H1 (cell line): Measurements from ENCODE around the gene SLC35F6. TPM values are rescaled to one million over a fixed set of nuclear protein-coding genes. Genes with fewer than 3 reads are reported as not detected.

Experiments
- CTCF ChIA-PET: fragments of 300-600 bp; sonication (Branson Sonifier 250); formaldehyde crosslinking; loops from one replicate; lab custom pipeline; 2021; ENCODE audit not compliant: partially characterized antibody; lab: Charles Lee
- POLR2A ChIA-PET: fragments of 300-600 bp; sonication (Branson Sonifier 250); formaldehyde crosslinking; loops from one replicate; lab custom pipeline; 2021; ENCODE audit warnings: inconsistent platforms; ENCODE audit not compliant: partially characterized antibody; lab: Charles Lee
- DNase-seq, 2 experiments: peaks; one replicate each; pipeline versions ENCODE4 v3.0.0 to v3.0.0-alpha.2; 2010 to 2022; ENCODE audit warnings: low spot score in 2 of 2, low read depth in 1 of 2, mixed read lengths in 1 of 2
- FAIRE-seq: peaks from 2 replicates; lab custom pipeline; 2011; peaks lifted over from hg19 to GRCh38; lab: Jason Lieb, UNC
- H2AFZ ChIP-seq: 2 replicates; pipeline ENCODE4 v1.8.1; 2012; ENCODE audit warnings: low read length, inconsistent platforms
- H2AK5ac ChIP-seq: 2 replicates; pipeline ENCODE4 v1.6.1; 2013; ENCODE audit warnings: low read depth, low read length
- H2BK120ac ChIP-seq: replicated peaks from 2 replicates; pipeline ENCODE3; 2013; ENCODE audit warnings: low read depth, low read length, inconsistent platforms
- H2BK12ac ChIP-seq: 2 replicates; pipeline ENCODE4 v1.6.1; 2013; ENCODE audit warnings: low read depth, low read length
- H2BK15ac ChIP-seq: 2 replicates; pipeline ENCODE4 v1.6.1; 2013; ENCODE audit warnings: low read length
- H2BK20ac ChIP-seq: 2 replicates; pipeline ENCODE4 v1.6.1; 2013; ENCODE audit warnings: low read length
- H2BK5ac ChIP-seq: 2 replicates; pipeline ENCODE4 v1.6.1; 2013; ENCODE audit warnings: low read depth, low read length
- H3K14ac ChIP-seq: 2 replicates; pipeline ENCODE4 v1.6.1; 2013; ENCODE audit warnings: inconsistent platforms; ENCODE audit not compliant: insufficient read length
- H3K18ac ChIP-seq: 2 replicates; pipeline ENCODE4 v1.6.1; 2013; ENCODE audit warnings: low read length; ENCODE audit errors: extremely low read depth
- H3K23ac ChIP-seq: 2 replicates; pipeline ENCODE4 v1.6.1; 2013; ENCODE audit warnings: inconsistent platforms; ENCODE audit not compliant: insufficient read length
- H3K23me2 ChIP-seq: 2 replicates; pipeline ENCODE4 v1.6.1; 2013; ENCODE audit warnings: low read depth, low read length
- H3K27ac ChIP-seq: 2 replicates; pipeline ENCODE4 v1.6.1; 2011; ENCODE audit warnings: low read depth, low read length, inconsistent platforms
- H3K27me3 ChIP-seq, 4 experiments: replicated peaks in 1 of 4; 1 replicate in 1 of 4; 2 replicates in 3 of 4; pipeline versions ENCODE4 v1.6.1 to v1.8.1; 2011 to 2013; ENCODE audit warnings: low read length in 3 of 4, mild to moderate bottlenecking in 3 of 4, inconsistent platforms in 2 of 4, mixed read lengths in 2 of 4, moderate library complexity in 1 of 4; ENCODE audit not compliant: control insufficient read depth in 3 of 4, insufficient read depth in 3 of 4; ENCODE audit errors: extremely low read depth in 1 of 4
- H3K36me3 ChIP-seq, 4 experiments: 2 replicates each; pipeline versions ENCODE4 v1.6.1 to v1.8.1; 2011 to 2013; ENCODE audit warnings: mild to moderate bottlenecking in 4 of 4, low read length in 3 of 4, moderate library complexity in 2 of 4, control low read depth in 1 of 4, inconsistent platforms in 1 of 4; ENCODE audit not compliant: insufficient read depth in 4 of 4, control insufficient read depth in 2 of 4
- H3K4ac ChIP-seq: replicated peaks from 2 replicates; pipeline ENCODE3; 2013; ENCODE audit warnings: low read length, low read depth, mixed read lengths, inconsistent platforms; ENCODE audit not compliant: insufficient read length
- H3K4me1 ChIP-seq, 4 experiments: replicated peaks in 1 of 4; 1 replicate in 1 of 4; 2 replicates in 3 of 4; pipeline versions ENCODE4 v1.6.1 to v1.8.1; 2011 to 2013; ENCODE audit warnings: low read length in 3 of 4, inconsistent platforms in 2 of 4, mixed read lengths in 1 of 4; ENCODE audit not compliant: insufficient read depth in 4 of 4, control insufficient read depth in 3 of 4
- H3K4me2 ChIP-seq, 2 experiments: 2 replicates each; pipeline versions ENCODE4 v1.6.1 to v1.8.1; 2011 to 2013; ENCODE audit warnings: low read depth in 2 of 2, low read length in 2 of 2, control low read depth in 1 of 2, inconsistent platforms in 1 of 2, mild to moderate bottlenecking in 1 of 2; ENCODE audit not compliant: insufficient read depth in 1 of 2
- H3K4me3 ChIP-seq, 4 experiments: fragments of 200-600, 300-600 bp in 1 of 4; sonication (generic), shearing (Covaris generic), sonication (Bioruptor Twin) in 1 of 4; 2 replicates each; pipeline versions ENCODE4 v1.5.1 to v1.8.1; 2011 to 2016; ENCODE audit warnings: low read length in 4 of 4, low read depth in 3 of 4, control low read depth in 2 of 4, inconsistent platforms in 2 of 4, mild to moderate bottlenecking in 2 of 4, mixed read lengths in 1 of 4, moderate library complexity in 1 of 4; ENCODE audit not compliant: insufficient read depth in 2 of 4; ENCODE audit errors: extremely low read depth in 1 of 4
- H3K56ac ChIP-seq: replicated peaks from 2 replicates; pipeline ENCODE3; 2013; ENCODE audit warnings: low read depth, mild to moderate bottlenecking, mixed read lengths, low read length, inconsistent platforms; ENCODE audit not compliant: insufficient read length
- H3K79me1 ChIP-seq: 2 replicates; pipeline ENCODE4 v1.6.1; 2013; ENCODE audit warnings: low read depth, low read length, control low read depth
- H3K79me2 ChIP-seq, 2 experiments: 2 replicates each; pipeline versions ENCODE4 v1.6.1 to v1.8.1; 2012 to 2013; ENCODE audit warnings: low read length in 2 of 2, mild to moderate bottlenecking in 2 of 2, inconsistent platforms in 1 of 2; ENCODE audit not compliant: insufficient read depth in 2 of 2, control insufficient read depth in 1 of 2
- H3K9ac ChIP-seq, 4 experiments: replicated peaks in 1 of 4; 1 replicate in 1 of 4; 2 replicates in 3 of 4; pipeline versions ENCODE4 v1.6.1 to v1.8.1; 2011 to 2013; ENCODE audit warnings: low read depth in 3 of 4, low read length in 3 of 4, control low read depth in 2 of 4, mild to moderate bottlenecking in 2 of 4, moderate library complexity in 2 of 4, inconsistent platforms in 1 of 4; ENCODE audit errors: extremely low read depth in 1 of 4
- H3K9me3 ChIP-seq, 2 experiments: 2 replicates each; pipeline versions ENCODE4 v1.6.1 to v1.8.1; 2012 to 2013; ENCODE audit warnings: mild to moderate bottlenecking in 2 of 2, moderate library complexity in 2 of 2, control low read depth in 1 of 2, inconsistent platforms in 1 of 2, low read depth in 1 of 2, low read length in 1 of 2, mixed read lengths in 1 of 2; ENCODE audit not compliant: insufficient read depth in 2 of 2
- H4K20me1 ChIP-seq, 2 experiments: replicated peaks in 1 of 2; 2 replicates each; pipeline versions ENCODE3 to v1.8.1; 2011 to 2013; ENCODE audit warnings: inconsistent platforms in 2 of 2, low read length in 2 of 2, mild to moderate bottlenecking in 1 of 2; ENCODE audit not compliant: insufficient read depth in 2 of 2, control insufficient read depth in 1 of 2
- H4K5ac ChIP-seq: 2 replicates; pipeline ENCODE4 v1.6.1; 2013; ENCODE audit warnings: low read length, low read depth, mixed read lengths, inconsistent platforms; ENCODE audit not compliant: insufficient read length
- H4K8ac ChIP-seq: 2 replicates; pipeline ENCODE4 v1.8.0; 2013; ENCODE audit warnings: mild to moderate bottlenecking, moderate library complexity, low read length, inconsistent platforms; ENCODE audit not compliant: insufficient read depth; ENCODE audit errors: extremely low read depth
- H4K91ac ChIP-seq: replicated peaks from 2 replicates; pipeline ENCODE3; 2013; ENCODE audit warnings: low read length, mixed read lengths, inconsistent platforms; ENCODE audit not compliant: insufficient read length
- ATF2 ChIP-seq: IDR thresholded peaks from 2 replicates; pipeline ENCODE4 v1.6.1; 2012; ENCODE audit warnings: low read length, inconsistent platforms
- BCL11A ChIP-seq, 2 experiments: IDR thresholded peaks; one replicate each; pipeline ENCODE4 v1.6.1; 2011; ENCODE audit warnings: low read depth in 2 of 2, low read length in 2 of 2, mild to moderate bottlenecking in 2 of 2
- CEBPB ChIP-seq: IDR thresholded peaks from 2 replicates; pipeline ENCODE4 v1.6.1; 2012; ENCODE audit warnings: low read depth, low read length
- GTF2F1 ChIP-seq: IDR thresholded peaks from 2 replicates; pipeline ENCODE4 v1.6.1; 2012; ENCODE audit warnings: low read depth, low read length, improper control_type of control experiment, borderline replicate concordance
- JUN ChIP-seq: IDR thresholded peaks from 2 replicates; pipeline ENCODE4 v1.6.1; 2011; ENCODE audit warnings: low read depth, mild to moderate bottlenecking, improper control_type of control experiment, low read length
- KDM1A ChIP-seq: fragments of 200-600, 300-600 bp; sonication (generic); IDR thresholded peaks from 2 replicates; pipeline ENCODE4 v1.7.1; 2016; ENCODE audit warnings: mild to moderate bottlenecking, low read length, borderline replicate concordance
- KDM5A ChIP-seq: fragments of 200-600 bp; IDR thresholded peaks from 2 replicates; pipeline ENCODE4 v1.7.1; 2012; ENCODE audit warnings: mild to moderate bottlenecking, low read length, inconsistent platforms, mixed read lengths
- RFX5 ChIP-seq: IDR thresholded peaks from 2 replicates; pipeline ENCODE4 v1.6.1; 2011; ENCODE audit warnings: low read depth, low read length, improper control_type of control experiment, borderline replicate concordance
- SIN3A ChIP-seq, 2 experiments: IDR thresholded peaks in 1 of 2; conservative IDR thresholded peaks in 1 of 2; 2 replicates each; pipeline ENCODE4 v1.6.1; 2011 to 2012; ENCODE audit warnings: low read length in 2 of 2, improper control_type of control experiment in 1 of 2, low read depth in 1 of 2, mild to moderate bottlenecking in 1 of 2
- SIRT6 ChIP-seq: IDR thresholded peaks from one replicate; pipeline ENCODE4 v1.7.1; 2012; ENCODE audit warnings: low read length, inconsistent platforms
- SRF ChIP-seq: IDR thresholded peaks from 2 replicates; pipeline ENCODE4 v1.6.1; 2011; ENCODE audit warnings: mild to moderate bottlenecking, low read depth, low read length, moderate library complexity
- WGBS, 2 experiments: shearing (Covaris generic) in 1 of 2; methylation state at CpG; one replicate each; pipeline versions ENCODE4 v1.1.6 to v1.1.7; 2013 to 2015; ENCODE audit warnings: low lambda C conversion rate in 2 of 2, mixed read lengths in 2 of 2, inconsistent platforms in 1 of 2, low coverage in 1 of 2, missing lambda C conversion rate in 1 of 2; ENCODE audit not compliant: insufficient replicate concordance in 2 of 2, insufficient coverage in 1 of 2, insufficient read length in 1 of 2; ENCODE audit errors: extremely low coverage in 1 of 2, missing lambda C conversion rate in 1 of 2; 5-methylcytosine and 5-hydroxymethylcytosine counted together
- polyA plus RNA-seq, 7 experiments: library from polyadenylated mRNA; depleted of rRNA in 3 of 7; stranded (reverse) in 5 of 7; unstranded in 2 of 7; fragments of >200 nt in 5 of 7; fragments of 200-250 nt in 2 of 7; gene quantifications; 1 replicate in 5 of 7; 2 replicates in 1 of 7; 4 replicates in 1 of 7; pipeline versions ENCODE4 v1.2.1 to v1.2.3, GENCODE V29; 2011 to 2013; ENCODE audit warnings: missing spikeins in 2 of 7, mixed read lengths in 2 of 7
- total RNA-seq: library from RNA; stranded (reverse); fragmentation: NEBNext Ultra II Directional; extraction: Animal tissue kit (Norgen Biotek cat#: 25700); gene quantifications from 2 replicates; pipeline ENCODE4 v1.2.1, GENCODE V29; 2021

SLC35F6 gene
- total and polyA plus RNA-seq, 2 of the 8 experiments (the other 6 are each of a cell fraction or from before 2014, with no cell fraction given): 11.2 to 13.5 TPM

- H2AK5ac ChIP-seq: no peak overlapping the region
- H3K9ac ChIP-seq: no peak overlapping the region
- no peak overlapping the region for H3K23ac ChIP-seq
- no peaks in the 10 kb centered on the region for H3K79me1 ChIP-seq
- FAIRE-seq (no peak), DNase-seq (no peak)
- H2AFZ ChIP-seq: no peak overlapping the region
- no peak overlapping the region for H2BK120ac ChIP-seq
- H3K79me2 ChIP-seq: no peaks in the 10 kb centered on the region
- no peak overlapping the region for H3K14ac ChIP-seq
- ChIA-PET CTCF (no interaction called here), POLR2A (no interaction called here)
- H3K27me3 ChIP-seq: no peaks in the 10 kb centered on the region
- WGBS, 2 experiments: 95% methylated on average over 7 of the region's 7 CpGs; no CpG with 5 or more reads in 1 of the 2 experiments
- peaks cover 0 to 9% (median 3%) of the 10 kb centered on the region in 4 experiments; a peak in 3 of 8 replicates for H3K36me3 ChIP-seq
- H3K4me2 ChIP-seq: no peak overlapping the region
- H4K91ac ChIP-seq: no peak overlapping the region
- H3K4me3 ChIP-seq: no peak overlapping the region
- H4K5ac ChIP-seq: no peak overlapping the region
- no peak overlapping the region for H4K8ac ChIP-seq
- no peak overlapping the region for H3K27ac ChIP-seq
- no peaks in the 10 kb centered on the region for H3K9me3 ChIP-seq
- H2BK12ac ChIP-seq: no peak overlapping the region
- H3K18ac ChIP-seq: no peak overlapping the region
- H2BK15ac ChIP-seq: no peak overlapping the region
- no peak overlapping the region for H3K4ac ChIP-seq
- no peaks in the 10 kb centered on the region for H3K4me1 ChIP-seq
- no peaks in the 10 kb centered on the region for H3K23me2 ChIP-seq
- H2BK5ac ChIP-seq: no peak overlapping the region
- H2BK20ac ChIP-seq: no peak overlapping the region
- no peaks in the 10 kb centered on the region for H4K20me1 ChIP-seq
- no peak overlapping the region for H3K56ac ChIP-seq
- TF ChIP-seq SIN3A (conservative IDR thresholded peaks at IDR 0.05 in 1 of 2, IDR thresholded peaks at IDR 0.05 in 1 of 2; ENCODE audit: low read depth in 1 of 2, low read length in 2 of 2): no peak
- TF ChIP-seq GTF2F1: no peak
- TF ChIP-seq BCL11A (IDR thresholded peaks at IDR 0.05; ENCODE audit: low read depth in 2 of 2, low read length in 2 of 2): no peak
- no peak for TF ChIP-seq KDM1A
- no peak for TF ChIP-seq SIRT6
- no peak for TF ChIP-seq CEBPB
- no peak for TF ChIP-seq JUN
- TF ChIP-seq SRF: no peak
- TF ChIP-seq KDM5A: no peak
- TF ChIP-seq ATF2: no peak
- no peak for TF ChIP-seq RFX5
These were observed 37.7 kb downstream of the SLC35F6 start for GRCh38 chr2:26801796-26802195.
